ENCODE results near the gene KRTAP6-3. TPM values are rescaled to one million over a fixed set of nuclear protein-coding genes. Genes with fewer than 3 reads are reported as not detected.

The KRTAP6-3 gene
- total and polyA plus RNA-seq, 11 donors: not detected

DNA sequence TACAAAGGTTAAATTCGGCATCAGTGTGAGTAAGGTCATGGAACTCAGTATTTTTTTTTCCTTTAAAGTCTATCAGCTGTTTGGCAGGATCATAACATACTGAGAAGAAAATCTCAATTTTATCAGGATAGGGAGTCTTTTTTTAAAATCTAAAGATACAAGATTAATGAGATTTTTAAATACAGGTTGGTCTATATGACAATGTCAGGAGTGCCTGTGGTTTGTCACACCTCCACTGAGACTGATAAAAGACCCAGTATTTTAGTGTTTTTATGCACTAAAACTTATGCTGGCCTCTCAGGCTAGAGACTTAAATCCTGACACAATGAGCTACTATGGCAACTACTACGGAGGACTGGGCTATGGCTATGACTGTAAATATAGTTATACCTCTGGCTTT lies 50.3 kb downstream of the KRTAP6-3 start, which contains the start of gene KRTAP20-3:
KRTAP20-3 (plus strand) TSS at position 301 of the 400 bp plus-strand sequence.
- H3K27ac ChIP-seq: no peak within 1 kb of the TSS
- DNase-seq: no peak
- no peak within 1 kb of the TSS for H3K4me3 ChIP-seq
- H3K36me3 ChIP-seq: no peaks in the 10 kb centered on the region
- WGBS, 4 donors: 80 to 84% (median 84%) methylated on average over 2 of the region's 2 CpGs
- no peaks in the 10 kb centered on the region for H3K27me3 ChIP-seq
- TF ChIP-seq, protein P1, sequence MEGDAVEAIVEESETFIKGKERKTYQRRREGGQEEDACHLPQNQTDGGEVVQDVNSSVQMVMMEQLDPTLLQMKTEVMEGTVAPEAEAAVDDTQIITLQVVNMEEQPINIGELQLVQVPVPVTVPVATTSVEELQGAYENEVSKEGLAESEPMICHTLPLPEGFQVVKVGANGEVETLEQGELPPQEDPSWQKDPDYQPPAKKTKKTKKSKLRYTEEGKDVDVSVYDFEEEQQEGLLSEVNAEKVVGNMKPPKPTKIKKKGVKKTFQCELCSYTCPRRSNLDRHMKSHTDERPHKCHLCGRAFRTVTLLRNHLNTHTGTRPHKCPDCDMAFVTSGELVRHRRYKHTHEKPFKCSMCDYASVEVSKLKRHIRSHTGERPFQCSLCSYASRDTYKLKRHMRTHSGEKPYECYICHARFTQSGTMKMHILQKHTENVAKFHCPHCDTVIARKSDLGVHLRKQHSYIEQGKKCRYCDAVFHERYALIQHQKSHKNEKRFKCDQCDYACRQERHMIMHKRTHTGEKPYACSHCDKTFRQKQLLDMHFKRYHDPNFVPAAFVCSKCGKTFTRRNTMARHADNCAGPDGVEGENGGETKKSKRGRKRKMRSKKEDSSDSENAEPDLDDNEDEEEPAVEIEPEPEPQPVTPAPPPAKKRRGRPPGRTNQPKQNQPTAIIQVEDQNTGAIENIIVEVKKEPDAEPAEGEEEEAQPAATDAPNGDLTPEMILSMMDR (IDR thresholded peaks at IDR 0.05): no peak
- TF ChIP-seq POLR2A (IDR thresholded peaks at IDR 0.05): no peak
- intact Hi-C loops (cut with DNase I): no loop called here
- no peak for ATAC-seq
- H3K4me1 ChIP-seq: no peaks in the 10 kb centered on the region
- H3K9me3 ChIP-seq: no peaks in the 10 kb centered on the region

Other genes with a start within 250 kb of the KRTAP6-3 start
- gene KRTAP23-1, start 243.8 kb upstream of the KRTAP6-3 start, total RNA-seq: not detected
- gene KRTAP23-1, start 243.8 kb upstream of the KRTAP6-3 start, polyA plus RNA-seq: not detected
- gene KRTAP13-2, start 220.2 kb upstream of the KRTAP6-3 start, total RNA-seq: not detected
- not detected for gene KRTAP13-2, start 220.2 kb upstream of the KRTAP6-3 start, polyA plus RNA-seq
- not detected for gene KRTAP13-1, start 196.4 kb upstream of the KRTAP6-3 start, total RNA-seq
- gene KRTAP13-1, start 196.4 kb upstream of the KRTAP6-3 start, polyA plus RNA-seq: not detected
- gene KRTAP13-3, start 166.5 kb upstream of the KRTAP6-3 start, total RNA-seq: not detected
- not detected for gene KRTAP13-3, start 166.5 kb upstream of the KRTAP6-3 start, polyA plus RNA-seq
- gene KRTAP13-4, start 162.2 kb upstream of the KRTAP6-3 start, total RNA-seq: not detected
- not detected for gene KRTAP13-4, start 162.2 kb upstream of the KRTAP6-3 start, polyA plus RNA-seq
- gene KRTAP15-1, start 152.2 kb upstream of the KRTAP6-3 start, total RNA-seq: not detected
- gene KRTAP15-1, start 152.2 kb upstream of the KRTAP6-3 start, polyA plus RNA-seq: not detected
- not detected for gene KRTAP19-1, start 112.1 kb upstream of the KRTAP6-3 start, total RNA-seq
- not detected for gene KRTAP19-1, start 112.1 kb upstream of the KRTAP6-3 start, polyA plus RNA-seq
- not detected for gene KRTAP19-2, start 105.0 kb upstream of the KRTAP6-3 start, total RNA-seq
- gene KRTAP19-2, start 105.0 kb upstream of the KRTAP6-3 start, polyA plus RNA-seq: not detected
- not detected for gene KRTAP19-3, start 100.4 kb upstream of the KRTAP6-3 start, total RNA-seq
- not detected for gene KRTAP19-3, start 100.4 kb upstream of the KRTAP6-3 start, polyA plus RNA-seq
- gene KRTAP19-4, start 95.3 kb upstream of the KRTAP6-3 start, total RNA-seq: not detected
- gene KRTAP19-4, start 95.3 kb upstream of the KRTAP6-3 start, polyA plus RNA-seq: not detected
- not detected for gene KRTAP19-5, start 90.3 kb upstream of the KRTAP6-3 start, total RNA-seq
- not detected for gene KRTAP19-5, start 90.3 kb upstream of the KRTAP6-3 start, polyA plus RNA-seq
- gene KRTAP19-6, start 50.6 kb upstream of the KRTAP6-3 start, total RNA-seq: not detected
- not detected for gene KRTAP19-6, start 50.6 kb upstream of the KRTAP6-3 start, polyA plus RNA-seq
- gene KRTAP19-7, start 31.1 kb upstream of the KRTAP6-3 start, total RNA-seq: not detected
- gene KRTAP19-7, start 31.1 kb upstream of the KRTAP6-3 start, polyA plus RNA-seq: not detected
- gene KRTAP22-2, start 2.0 kb upstream of the KRTAP6-3 start, total RNA-seq: not detected
- gene KRTAP22-2, start 2.0 kb upstream of the KRTAP6-3 start, polyA plus RNA-seq: not detected
- gene KRTAP6-2, start 6.5 kb downstream of the KRTAP6-3 start, total RNA-seq: not detected
- gene KRTAP6-2, start 6.5 kb downstream of the KRTAP6-3 start, polyA plus RNA-seq: not detected
- gene KRTAP22-1, start 8.6 kb downstream of the KRTAP6-3 start, total RNA-seq: not detected
- gene KRTAP22-1, start 8.6 kb downstream of the KRTAP6-3 start, polyA plus RNA-seq: not detected
- not detected for gene KRTAP6-1, start 21.5 kb downstream of the KRTAP6-3 start, total RNA-seq
- not detected for gene KRTAP6-1, start 21.5 kb downstream of the KRTAP6-3 start, polyA plus RNA-seq
- gene KRTAP20-1, start 24.0 kb downstream of the KRTAP6-3 start, total RNA-seq: not detected
- not detected for gene KRTAP20-1, start 24.0 kb downstream of the KRTAP6-3 start, polyA plus RNA-seq
- gene KRTAP20-4, start 28.2 kb downstream of the KRTAP6-3 start, total RNA-seq: not detected
- gene KRTAP20-4, start 28.2 kb downstream of the KRTAP6-3 start, polyA plus RNA-seq: not detected
- not detected for gene KRTAP20-2, start 42.8 kb downstream of the KRTAP6-3 start, total RNA-seq
- not detected for gene KRTAP20-2, start 42.8 kb downstream of the KRTAP6-3 start, polyA plus RNA-seq
- gene KRTAP20-3, start 50.4 kb downstream of the KRTAP6-3 start, total RNA-seq: not detected
- not detected for gene KRTAP20-3, start 50.4 kb downstream of the KRTAP6-3 start, polyA plus RNA-seq
- not detected for gene KRTAP21-3, start 126.3 kb downstream of the KRTAP6-3 start, total RNA-seq
- not detected for gene KRTAP21-3, start 126.3 kb downstream of the KRTAP6-3 start, polyA plus RNA-seq
- not detected for gene KRTAP21-2, start 154.8 kb downstream of the KRTAP6-3 start, total RNA-seq
- not detected for gene KRTAP21-2, start 154.8 kb downstream of the KRTAP6-3 start, polyA plus RNA-seq
- not detected for gene KRTAP21-1, start 163.0 kb downstream of the KRTAP6-3 start, total RNA-seq
- gene KRTAP21-1, start 163.0 kb downstream of the KRTAP6-3 start, polyA plus RNA-seq: not detected
- gene KRTAP8-1, start 220.8 kb downstream of the KRTAP6-3 start, total RNA-seq: not detected
- gene KRTAP8-1, start 220.8 kb downstream of the KRTAP6-3 start, polyA plus RNA-seq: not detected
- not detected for gene KRTAP7-1, start 237.3 kb downstream of the KRTAP6-3 start, total RNA-seq
- gene KRTAP7-1, start 237.3 kb downstream of the KRTAP6-3 start, polyA plus RNA-seq: not detected